Endothelial cell of umbilical vein (primary cell): ENCODE data around the gene CDK9. TPM values are rescaled to one million over a fixed set of nuclear protein-coding genes. Genes with fewer than 3 reads are reported as not detected.

Experiments
- BruUV-seq: library from RNA; stranded (reverse); fragments of 400-500 nt; replicated peaks from 2 replicates; lab custom pipeline; 2021; lab: Mats Ljungman, UMichigan
- CTCF ChIA-PET: fragments of 300-600, 350-600 bp; sonication (Branson Sonifier 250); formaldehyde crosslinking; loops from one replicate; lab custom pipeline; 2021; ENCODE audit warnings: antibody characterized with exemption, inconsistent platforms; lab: Charles Lee
- POLR2A ChIA-PET: fragments of 300-600, 350-600 bp; sonication (Branson Sonifier 250); formaldehyde crosslinking; loops from one replicate; lab custom pipeline; 2021; ENCODE audit warnings: antibody characterized with exemption, inconsistent platforms; lab: Charles Lee
- DNase-seq: peaks from one replicate; pipeline ENCODE4 v3.0.0-alpha.2; 2011; ENCODE audit warnings: low read depth, low spot score
- FAIRE-seq: peaks from 2 replicates; lab custom pipeline; 2011; peaks lifted over from hg19 to GRCh38; lab: Jason Lieb, UNC
- H2AFZ ChIP-seq: 2 replicates; pipeline ENCODE4 v1.6.0; 2012; ENCODE audit warnings: low read depth, low read length, control low read depth, inconsistent platforms
- H3K27ac ChIP-seq: 2 replicates; pipeline ENCODE4 v1.5.1; 2011; ENCODE audit warnings: low read depth, mild to moderate bottlenecking, control low read depth, low read length, moderate library complexity; ENCODE audit not compliant: insufficient read depth
- H3K27me3 ChIP-seq, 2 experiments: 2 replicates each; pipeline versions ENCODE4 v1.6.0 to v1.6.1; 2011; ENCODE audit warnings: low read length in 2 of 2, mixed read lengths in 1 of 2; ENCODE audit not compliant: control insufficient read depth in 2 of 2, insufficient read depth in 2 of 2
- H3K36me3 ChIP-seq, 2 experiments: 2 replicates in 1 of 2; 3 replicates in 1 of 2; pipeline ENCODE4 v1.5.1; 2011; ENCODE audit warnings: low read length in 2 of 2, mild to moderate bottlenecking in 1 of 2, moderate library complexity in 1 of 2; ENCODE audit not compliant: control insufficient read depth in 2 of 2, insufficient read depth in 2 of 2; ENCODE audit errors: extremely low read depth in 1 of 2
- H3K4me1 ChIP-seq: 3 replicates; pipeline ENCODE4 v1.5.1; 2011; ENCODE audit warnings: mild to moderate bottlenecking, low read length; ENCODE audit not compliant: control insufficient read depth, insufficient read depth; ENCODE audit errors: extremely low read depth
- H3K4me2 ChIP-seq: 2 replicates; pipeline ENCODE4 v1.6.1; 2011; ENCODE audit warnings: low read length, control low read depth, mixed read lengths; ENCODE audit not compliant: insufficient read depth
- H3K4me3 ChIP-seq, 3 experiments: fragments of 200-600 bp in 1 of 3; sonication (generic), shearing (Covaris generic) in 1 of 3; replicated peaks in 1 of 3; 2 replicates each; pipeline ENCODE4 v1.5.1; 2011 to 2016; ENCODE audit warnings: control low read depth in 3 of 3, low read length in 3 of 3, mild to moderate bottlenecking in 2 of 3, inconsistent platforms in 1 of 3, low read depth in 1 of 3, moderate library complexity in 1 of 3; ENCODE audit not compliant: insufficient read depth in 1 of 3
- H3K79me2 ChIP-seq: 2 replicates; pipeline ENCODE4 v1.6.0; 2012; ENCODE audit warnings: low read length, inconsistent platforms; ENCODE audit not compliant: control insufficient read depth, insufficient read depth
- H3K9ac ChIP-seq: replicated peaks from 2 replicates; pipeline ENCODE3; 2011; ENCODE audit warnings: low read length, control low read depth; ENCODE audit not compliant: insufficient read depth; ENCODE audit errors: extremely low read depth
- H3K9me1 ChIP-seq: replicated peaks from 3 replicates; pipeline ENCODE4 v1.6.0; 2011; ENCODE audit warnings: mild to moderate bottlenecking, low read length; ENCODE audit not compliant: control insufficient read depth, insufficient read depth; ENCODE audit errors: extremely low read depth
- H3K9me3 ChIP-seq: replicated peaks from 2 replicates; pipeline ENCODE4 v1.5.1; 2012; ENCODE audit warnings: low read length, inconsistent platforms; ENCODE audit not compliant: control insufficient read depth, insufficient read depth
- H4K20me1 ChIP-seq: replicated peaks from 2 replicates; pipeline ENCODE3; 2011; ENCODE audit warnings: mild to moderate bottlenecking, low read length; ENCODE audit not compliant: control insufficient read depth, insufficient read depth; ENCODE audit errors: extremely low read depth
- CTCF ChIP-seq, 2 donors: IDR thresholded peaks; 1 replicate in 1 of 2; 2 replicates in 1 of 2; pipeline ENCODE4 v1.5.1; 2011; ENCODE audit warnings: low read length in 2 of 2, mild to moderate bottlenecking in 2 of 2, moderate library complexity in 2 of 2, control low read depth in 1 of 2, inconsistent platforms in 1 of 2, low read depth in 1 of 2; ENCODE audit not compliant: insufficient read depth in 1 of 2; ENCODE audit errors: extremely low read depth in 1 of 2
- EZH2 ChIP-seq: IDR thresholded peaks from 2 replicates; pipeline ENCODE4 v1.6.1; 2012; ENCODE audit warnings: borderline replicate concordance, low read depth, mild to moderate bottlenecking, moderate library complexity, low read length, inconsistent platforms; ENCODE audit not compliant: severe bottlenecking
- FOS ChIP-seq: IDR thresholded peaks from 2 replicates; pipeline ENCODE4 v1.6.1; 2011; ENCODE audit warnings: mild to moderate bottlenecking, low read length, moderate library complexity, borderline replicate concordance; ENCODE audit not compliant: insufficient read depth
- GATA2 ChIP-seq: IDR thresholded peaks from 2 replicates; pipeline ENCODE4 v1.7.0; 2011; ENCODE audit warnings: low read depth, mild to moderate bottlenecking, moderate library complexity, mixed read lengths, low read length; ENCODE audit not compliant: insufficient read length, insufficient read depth
- JUN ChIP-seq: IDR thresholded peaks from 2 replicates; pipeline ENCODE4 v1.6.1; 2011; ENCODE audit warnings: borderline replicate concordance, low read depth; ENCODE audit not compliant: insufficient read length, insufficient read depth
- MAX ChIP-seq: IDR thresholded peaks from 2 replicates; pipeline ENCODE4 v1.6.1; 2011; ENCODE audit not compliant: insufficient read depth, insufficient read length
- MYC ChIP-seq: IDR thresholded peaks from one replicate; pipeline ENCODE4 v1.6.1; 2011; ENCODE audit warnings: mild to moderate bottlenecking, low read depth, low read length
- POLR2A ChIP-seq: IDR thresholded peaks from 2 replicates; pipeline ENCODE4 v1.6.1; 2012; ENCODE audit warnings: low read depth, mild to moderate bottlenecking, control low read depth, low read length
- POLR2AphosphoS5 ChIP-seq: IDR thresholded peaks from 2 replicates; pipeline ENCODE4 v1.6.1; 2012; ENCODE audit warnings: low read depth, mild to moderate bottlenecking, control low read depth, low read length, moderate library complexity; ENCODE audit not compliant: insufficient read depth
- dilution Hi-C: fragments of 300-500 bp; cut with MboI; formaldehyde crosslinking; loops from one replicate; pipeline ENCODE4 v1.15.0; 2019; ENCODE audit warnings: low sequenced_read_pairs; ENCODE audit not compliant: extremely low pct_ligation_motif_present
- intact Hi-C: fragments of 100-400 bp; cut with micrococcal nuclease; formaldehyde crosslinking; loops from one replicate; pipeline ENCODE4 v1.10.0; 2022
- polyA plus RNA-seq, 4 experiments: library from polyadenylated mRNA; depleted of rRNA in 3 of 4; stranded (reverse) in 3 of 4; unstranded in 1 of 4; fragments of >200 nt; gene quantifications; 2 replicates each; pipeline versions ENCODE4 v1.2.1 to v1.2.3, GENCODE V29; 2011 to 2012; ENCODE audit warnings: missing spikeins in 1 of 4
- total RNA-seq: library from RNA; stranded (reverse); gene quantifications from 2 replicates; pipeline ENCODE4 v1.2.3, GENCODE V29; 2021

The CDK9 gene
- total and polyA plus RNA-seq, 2 donors (not counting 3 experiments of a cell fraction or from before 2014, with no cell fraction given): 92.2 to 124 TPM

- BruUV-seq: no TSS peak
- intact Hi-C loops: no loop called here
- Histone ChIP-seq H3K27me3 (no peaks in the 10 kb centered on the region), H3K79me2 (no peaks in the 10 kb centered on the region), H3K4me1 (peaks cover 16% of the 10 kb centered on the region), H3K4me2 (no peak overlapping the region), H3K27ac (no peak overlapping the region), H2AFZ (no peak overlapping the region), H3K4me3 (no peak overlapping the region), H4K20me1 (no peaks in the 10 kb centered on the region), H3K9ac (no peak overlapping the region), H3K9me3 (no peaks in the 10 kb centered on the region), H3K36me3 (peaks cover 3 to 4% of the 10 kb centered on the region in 2 experiments), H3K9me1 (no peaks in the 10 kb centered on the region)
- POLR2A ChIA-PET: no interaction called here
- TF ChIP-seq EZH2 (no peak), MYC (no peak), JUN (no peak), POLR2AphosphoS5 (no peak), MAX (no peak), POLR2A (no peak), CTCF (IDR thresholded peaks at IDR 0.05; ENCODE audit: extremely low read depth in 1 of 2, insufficient read depth in 1 of 2, low read depth in 1 of 2, low read length in 2 of 2) (no peak), GATA2 (no peak), FOS (no peak)
- FAIRE-seq: peak; percentile 60
- DNase-seq: peak; percentile 68
- CTCF ChIA-PET: interaction anchor here (0.7 to 4.2 kb wide), 6 partner anchors 62 to 688 kb away, joined by 3 to 16 read pairs (median 3); partner anchors contain the start of gene TOR2A
- dilution Hi-C loops: no loop called here
Observed at GRCh38 chr9:127796852-127797370, 11.1 kb downstream of the CDK9 start.
